HEK293 (cell line): ENCODE data around the gene TRAF3IP3.

Experiments
- CTCF ChIA-PET: fragments of 350-600 bp; formaldehyde crosslinking; extraction: SDS; loops from one replicate; lab custom pipeline; 2021; ENCODE audit warnings: antibody characterized with exemption; lab: Yijun Ruan, JAX
- POLR2A ChIA-PET: fragments of 300-600 bp; formaldehyde crosslinking; extraction: SDS; loops from one replicate; lab custom pipeline; 2020; ENCODE audit warnings: antibody characterized with exemption, inconsistent platforms; lab: Yijun Ruan, JAX
- H3K27ac ChIP-seq: fragments of 200-500 bp; sonication (Bioruptor generic); 2 replicates; pipeline ENCODE4 v1.5.1; 2014; ENCODE audit warnings: low read depth, low read length, control low read depth, inconsistent platforms; ENCODE audit errors: extremely low read depth
- H3K36me3 ChIP-seq, 2 experiments: fragments of 200-500 bp in 1 of 2; sonication (Bioruptor generic) in 1 of 2; 1 replicate in 1 of 2; 2 replicates in 1 of 2; pipeline ENCODE4 v1.5.1; 2014 to 2017; ENCODE audit warnings: inconsistent platforms in 2 of 2, low read length in 2 of 2; ENCODE audit not compliant: control insufficient read depth in 2 of 2, insufficient read depth in 1 of 2
- H3K4me1 ChIP-seq: fragments of 200-500 bp; sonication (Bioruptor generic); 2 replicates; pipeline ENCODE4 v1.5.1; 2014; ENCODE audit warnings: mild to moderate bottlenecking, low read length, inconsistent platforms; ENCODE audit not compliant: control insufficient read depth, insufficient read depth
- H3K4me3 ChIP-seq: 2 replicates; pipeline ENCODE4 v1.5.1; 2011; ENCODE audit warnings: low read depth, mild to moderate bottlenecking, control low read depth, low read length, moderate library complexity
- H3K9me3 ChIP-seq: fragments of 200-500 bp; sonication (Bioruptor generic); 2 replicates; pipeline ENCODE4 v1.5.1; 2014; ENCODE audit warnings: low read depth, low read length, inconsistent platforms; ENCODE audit not compliant: control insufficient read depth, insufficient read depth
- HOXA7 ChIP-seq: sonication (generic); formaldehyde crosslinking; IDR thresholded peaks from 2 replicates; pipeline ENCODE4 v1.8.1; 2022; ENCODE audit warnings: missing genetic modification reagents, borderline replicate concordance
- SCRT1 ChIP-seq: fragments of 450-650 bp; formaldehyde crosslinking; IDR thresholded peaks from 2 replicates; pipeline ENCODE4 v1.5.1; 2016; ENCODE audit warnings: missing biosample characterization, missing genetic modification characterization, borderline replicate concordance
- YY1 ChIP-seq: fragments of 450-650 bp; formaldehyde crosslinking; IDR thresholded peaks from 2 replicates; pipeline ENCODE4 v1.5.1; 2018; ENCODE audit warnings: missing biosample characterization, missing genetic modification characterization
- ZBTB21 ChIP-seq: fragments of 450-650 bp; formaldehyde crosslinking; IDR thresholded peaks from 2 replicates; pipeline ENCODE4 v1.5.1; 2017; ENCODE audit warnings: missing biosample characterization, missing genetic modification characterization
- ZNF133 ChIP-seq: fragments of 450-650 bp; formaldehyde crosslinking; IDR thresholded peaks from 2 replicates; pipeline ENCODE4 v1.5.1; 2016; ENCODE audit warnings: missing biosample characterization, missing genetic modification characterization
- ZNF16 ChIP-seq: fragments of 450-650 bp; formaldehyde crosslinking; IDR thresholded peaks from 2 replicates; pipeline ENCODE4 v1.5.1; 2016; ENCODE audit warnings: low read depth, missing biosample characterization, missing genetic modification characterization
- ZNF169 ChIP-seq: fragments of 450-650 bp; formaldehyde crosslinking; IDR thresholded peaks from 2 replicates; pipeline ENCODE4 v1.5.1; 2016; ENCODE audit warnings: missing biosample characterization, missing genetic modification characterization
- ZNF184 ChIP-seq: fragments of 450-650 bp; IDR thresholded peaks from 2 replicates; pipeline ENCODE4 v1.5.1; 2018; ENCODE audit warnings: missing biosample characterization, mild to moderate bottlenecking, missing genetic modification characterization
- ZNF223 ChIP-seq: fragments of 450-650 bp; formaldehyde crosslinking; IDR thresholded peaks from 2 replicates; pipeline ENCODE4 v1.5.1; 2016; ENCODE audit warnings: missing biosample characterization, missing genetic modification characterization
- ZNF302 ChIP-seq: fragments of 450-650 bp; formaldehyde crosslinking; IDR thresholded peaks from 2 replicates; pipeline ENCODE4 v1.5.1; 2016; ENCODE audit warnings: missing biosample characterization, missing genetic modification characterization, low read depth
- ZNF354C ChIP-seq: fragments of 450-650 bp; formaldehyde crosslinking; IDR thresholded peaks from 2 replicates; pipeline ENCODE4 v1.5.1; 2016; ENCODE audit warnings: missing biosample characterization, missing genetic modification characterization, low read depth, borderline replicate concordance
- ZNF391 ChIP-seq: fragments of 450-650 bp; formaldehyde crosslinking; IDR thresholded peaks from 2 replicates; pipeline ENCODE4 v1.5.1; 2016; ENCODE audit warnings: low read depth, missing biosample characterization, missing genetic modification characterization, borderline replicate concordance
- ZNF514 ChIP-seq: fragments of 450-650 bp; formaldehyde crosslinking; IDR thresholded peaks from 2 replicates; pipeline ENCODE4 v1.5.1; 2016; ENCODE audit warnings: missing biosample characterization, missing genetic modification characterization
- ZNF529 ChIP-seq: fragments of 450-650 bp; formaldehyde crosslinking; IDR thresholded peaks from 2 replicates; pipeline ENCODE4 v1.5.1; 2017; ENCODE audit warnings: missing genetic modification characterization, missing biosample characterization; ENCODE audit not compliant: insufficient replicate concordance
- ZNF600 ChIP-seq: fragments of 450-650 bp; formaldehyde crosslinking; IDR thresholded peaks from 2 replicates; pipeline ENCODE4 v1.5.1; 2016; ENCODE audit warnings: missing biosample characterization, missing genetic modification characterization
- ZNF777 ChIP-seq: fragments of 450-650 bp; formaldehyde crosslinking; IDR thresholded peaks from 2 replicates; pipeline ENCODE4 v1.5.1; 2017; ENCODE audit warnings: missing biosample characterization, missing genetic modification characterization, borderline replicate concordance
- TF ChIP-seq, protein P1 (sequence below): fragments of 450-650 bp; formaldehyde crosslinking; IDR thresholded peaks from 2 replicates; pipeline ENCODE4 v1.5.1; 2017; ENCODE audit warnings: missing biosample characterization, mild to moderate bottlenecking, missing genetic modification characterization, moderate library complexity
- TF ChIP-seq, protein P2 (sequence below): fragments of 450-650 bp; formaldehyde crosslinking; IDR thresholded peaks from 2 replicates; pipeline ENCODE4 v1.5.1; 2016; ENCODE audit warnings: missing biosample characterization, missing genetic modification characterization
- TF ChIP-seq, protein P3 (sequence below): fragments of 450-650 bp; formaldehyde crosslinking; IDR thresholded peaks from 2 replicates; pipeline ENCODE4 v1.5.1; 2016; ENCODE audit warnings: missing biosample characterization, missing genetic modification characterization
- TF ChIP-seq, protein P4 (sequence below): fragments of 450-650 bp; formaldehyde crosslinking; IDR thresholded peaks from 2 replicates; pipeline ENCODE4 v1.5.1; 2016; ENCODE audit warnings: missing biosample characterization, missing genetic modification characterization

Gene TRAF3IP3

DNA sequence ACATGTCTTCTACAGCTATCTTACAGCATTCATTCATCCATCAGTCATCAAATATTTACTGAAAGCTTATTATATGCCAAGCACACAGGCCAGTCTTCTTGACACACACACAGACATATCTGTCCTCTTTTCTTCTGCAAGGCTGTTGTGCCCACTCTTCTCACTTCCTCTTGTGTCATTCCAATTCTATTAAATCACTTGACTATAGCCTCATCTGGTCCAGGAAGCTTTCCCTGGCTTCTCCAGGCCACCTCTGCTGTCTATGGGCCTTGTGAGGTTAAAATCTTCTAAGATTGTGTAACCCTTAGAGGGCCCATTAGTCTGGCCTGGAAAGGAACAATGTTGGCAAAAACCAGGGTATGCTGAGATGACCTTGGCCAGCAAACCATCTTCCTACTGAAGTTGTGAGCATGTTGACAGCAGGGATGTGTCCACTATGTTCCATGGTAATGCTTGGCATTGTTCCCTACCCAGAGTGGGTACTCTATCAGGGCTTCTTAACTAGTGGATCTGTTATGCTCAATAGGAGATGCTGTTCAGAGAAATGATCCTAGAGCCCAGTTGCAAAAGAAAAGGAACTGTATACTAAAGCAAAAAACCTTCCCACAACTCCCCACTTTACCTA, 5.3 kb downstream of the TRAF3IP3 start:
- POLR2A ChIA-PET = interaction anchor here (1.5 kb wide), 1 partner anchor 23 kb away, joined by 6 read pairs; the partner anchor contains the start of gene C1orf74
- Histone ChIP-seq H3K4me3 (no peak overlapping the region), H3K27ac (no peak overlapping the region), H3K4me1 (no peaks in the 10 kb centered on the region), H3K36me3 (no peaks in the 10 kb centered on the region), H3K9me3 (no peaks in the 10 kb centered on the region)
- CTCF ChIA-PET = interaction anchor here (0.5 to 3.0 kb wide), 4 partner anchors 12 to 1327 kb away, joined by 3 to 12 read pairs (median 3); no protein-coding TSS in a partner anchor
- TF ChIP-seq ZNF133 (no peak), ZNF529 (tag by site-specific recombination) (no peak), ZNF223 (no peak), ZNF777 (tag by site-specific recombination) (no peak), SCRT1 (tag by site-specific recombination) (no peak), ZNF16 (tag by site-specific recombination) (no peak), HOXA7 (CRISPR knock-in tag) (no peak), ZBTB21 (no peak), ZNF514 (no peak), ZNF169 (no peak), YY1 (no peak), ZNF302 (tag by site-specific recombination) (no peak)
- TF ChIP-seq, protein P1, sequence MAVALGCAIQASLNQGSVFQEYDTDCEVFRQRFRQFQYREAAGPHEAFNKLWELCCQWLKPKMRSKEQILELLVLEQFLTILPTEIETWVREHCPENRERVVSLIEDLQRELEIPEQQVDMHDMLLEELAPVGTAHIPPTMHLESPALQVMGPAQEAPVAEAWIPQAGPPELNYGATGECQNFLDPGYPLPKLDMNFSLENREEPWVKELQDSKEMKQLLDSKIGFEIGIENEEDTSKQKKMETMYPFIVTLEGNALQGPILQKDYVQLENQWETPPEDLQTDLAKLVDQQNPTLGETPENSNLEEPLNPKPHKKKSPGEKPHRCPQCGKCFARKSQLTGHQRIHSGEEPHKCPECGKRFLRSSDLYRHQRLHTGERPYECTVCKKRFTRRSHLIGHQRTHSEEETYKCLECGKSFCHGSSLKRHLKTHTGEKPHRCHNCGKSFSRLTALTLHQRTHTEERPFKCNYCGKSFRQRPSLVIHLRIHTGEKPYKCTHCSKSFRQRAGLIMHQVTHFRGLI = no peak

DNA sequence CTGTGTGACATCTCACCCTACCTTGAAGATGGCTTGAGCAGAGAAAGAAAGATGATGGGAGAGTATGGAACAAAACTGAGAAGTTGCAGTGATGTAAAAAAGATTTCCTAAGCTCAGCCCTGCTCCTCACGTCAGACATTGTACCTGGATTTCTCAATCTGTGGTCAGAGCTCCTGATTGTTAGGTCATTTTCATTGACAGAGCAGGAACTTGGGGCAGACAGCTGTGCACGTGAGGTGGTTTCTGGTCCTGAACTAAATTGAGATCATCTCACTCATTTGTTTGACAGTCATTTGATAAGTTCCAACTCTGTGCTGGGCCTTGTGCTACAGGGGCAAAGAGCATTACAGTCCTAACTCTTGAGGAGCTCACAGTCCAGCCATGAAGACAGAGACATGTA, 10.2 kb downstream of the TRAF3IP3 start:
- TF ChIP-seq, protein P2, sequence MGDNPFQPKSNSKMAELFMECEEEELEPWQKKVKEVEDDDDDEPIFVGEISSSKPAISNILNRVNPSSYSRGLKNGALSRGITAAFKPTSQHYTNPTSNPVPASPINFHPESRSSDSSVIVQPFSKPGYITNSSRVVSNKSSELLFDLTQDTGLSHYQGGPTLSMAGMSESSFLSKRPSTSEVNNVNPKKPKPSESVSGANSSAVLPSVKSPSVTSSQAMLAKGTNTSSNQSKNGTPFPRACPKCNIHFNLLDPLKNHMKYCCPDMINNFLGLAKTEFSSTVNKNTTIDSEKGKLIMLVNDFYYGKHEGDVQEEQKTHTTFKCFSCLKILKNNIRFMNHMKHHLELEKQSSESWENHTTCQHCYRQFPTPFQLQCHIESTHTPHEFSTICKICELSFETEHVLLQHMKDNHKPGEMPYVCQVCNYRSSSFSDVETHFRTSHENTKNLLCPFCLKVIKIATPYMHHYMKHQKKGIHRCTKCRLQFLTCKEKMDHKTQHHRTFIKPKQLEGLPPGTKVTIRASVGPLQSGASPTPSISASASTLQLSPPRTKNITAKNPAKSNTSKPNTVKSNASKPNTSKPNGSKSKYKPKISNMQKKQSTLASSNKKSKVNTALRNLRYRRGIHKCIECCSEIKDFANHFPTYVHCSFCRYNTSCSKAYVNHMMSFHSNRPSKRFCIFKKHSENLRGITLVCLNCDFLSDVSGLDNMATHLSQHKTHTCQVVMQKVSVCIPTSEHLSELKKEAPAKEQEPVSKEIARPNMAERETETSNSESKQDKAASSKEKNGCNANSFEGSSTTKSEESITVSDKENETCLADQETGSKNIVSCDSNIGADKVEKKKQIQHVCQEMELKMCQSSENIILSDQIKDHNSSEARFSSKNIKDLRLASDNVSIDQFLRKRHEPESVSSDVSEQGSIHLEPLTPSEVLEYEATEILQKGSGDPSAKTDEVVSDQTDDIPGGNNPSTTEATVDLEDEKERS = no peak
- TF ChIP-seq, protein P3, sequence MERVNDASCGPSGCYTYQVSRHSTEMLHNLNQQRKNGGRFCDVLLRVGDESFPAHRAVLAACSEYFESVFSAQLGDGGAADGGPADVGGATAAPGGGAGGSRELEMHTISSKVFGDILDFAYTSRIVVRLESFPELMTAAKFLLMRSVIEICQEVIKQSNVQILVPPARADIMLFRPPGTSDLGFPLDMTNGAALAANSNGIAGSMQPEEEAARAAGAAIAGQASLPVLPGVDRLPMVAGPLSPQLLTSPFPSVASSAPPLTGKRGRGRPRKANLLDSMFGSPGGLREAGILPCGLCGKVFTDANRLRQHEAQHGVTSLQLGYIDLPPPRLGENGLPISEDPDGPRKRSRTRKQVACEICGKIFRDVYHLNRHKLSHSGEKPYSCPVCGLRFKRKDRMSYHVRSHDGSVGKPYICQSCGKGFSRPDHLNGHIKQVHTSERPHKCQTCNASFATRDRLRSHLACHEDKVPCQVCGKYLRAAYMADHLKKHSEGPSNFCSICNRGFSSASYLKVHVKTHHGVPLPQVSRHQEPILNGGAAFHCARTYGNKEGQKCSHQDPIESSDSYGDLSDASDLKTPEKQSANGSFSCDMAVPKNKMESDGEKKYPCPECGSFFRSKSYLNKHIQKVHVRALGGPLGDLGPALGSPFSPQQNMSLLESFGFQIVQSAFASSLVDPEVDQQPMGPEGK (tag by site-specific recombination) = no peak
- TF ChIP-seq ZNF184 (tag by site-specific recombination) (no peak), ZNF600 (tag by site-specific recombination) (no peak), ZNF354C (no peak), ZNF391 (no peak), ZNF16 (tag by site-specific recombination) (no peak)
- TF ChIP-seq, protein P4, sequence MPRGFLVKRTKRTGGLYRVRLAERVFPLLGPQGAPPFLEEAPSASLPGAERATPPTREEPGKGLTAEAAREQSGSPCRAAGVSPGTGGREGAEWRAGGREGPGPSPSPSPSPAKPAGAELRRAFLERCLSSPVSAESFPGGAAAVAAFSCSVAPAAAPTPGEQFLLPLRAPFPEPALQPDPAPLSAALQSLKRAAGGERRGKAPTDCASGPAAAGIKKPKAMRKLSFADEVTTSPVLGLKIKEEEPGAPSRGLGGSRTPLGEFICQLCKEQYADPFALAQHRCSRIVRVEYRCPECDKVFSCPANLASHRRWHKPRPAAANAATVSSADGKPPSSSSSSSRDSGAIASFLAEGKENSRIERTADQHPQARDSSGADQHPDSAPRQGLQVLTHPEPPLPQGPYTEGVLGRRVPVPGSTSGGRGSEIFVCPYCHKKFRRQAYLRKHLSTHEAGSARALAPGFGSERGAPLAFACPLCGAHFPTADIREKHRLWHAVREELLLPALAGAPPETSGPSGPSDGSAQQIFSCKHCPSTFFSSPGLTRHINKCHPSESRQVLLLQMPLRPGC = no peak
- Histone ChIP-seq H3K4me1 (no peaks in the 10 kb centered on the region), H3K27ac (no peak overlapping the region), H3K9me3 (no peaks in the 10 kb centered on the region), H3K36me3 (no peaks in the 10 kb centered on the region), H3K4me3 (no peak overlapping the region)
- POLR2A ChIA-PET = interaction anchor here (1.8 kb wide), 1 partner anchor 18 kb away, joined by 8 read pairs; the partner anchor contains the start of gene C1orf74
- CTCF ChIA-PET = interaction anchor here (0.5 to 0.9 kb wide), 4 partner anchors 17 to 1557 kb away, joined by 3 to 4 read pairs (median 3); no protein-coding TSS in a partner anchor
